HG03196 (cell line): ENCODE data around the gene GRM6.

Experiments
- ATAC-seq: cut with Tn5 transposase; IDR thresholded peaks from one replicate; pipeline ENCODE4 v1.9.1; 2021; ENCODE audit not compliant: unreplicated experiment

Gene GRM6

DNA sequence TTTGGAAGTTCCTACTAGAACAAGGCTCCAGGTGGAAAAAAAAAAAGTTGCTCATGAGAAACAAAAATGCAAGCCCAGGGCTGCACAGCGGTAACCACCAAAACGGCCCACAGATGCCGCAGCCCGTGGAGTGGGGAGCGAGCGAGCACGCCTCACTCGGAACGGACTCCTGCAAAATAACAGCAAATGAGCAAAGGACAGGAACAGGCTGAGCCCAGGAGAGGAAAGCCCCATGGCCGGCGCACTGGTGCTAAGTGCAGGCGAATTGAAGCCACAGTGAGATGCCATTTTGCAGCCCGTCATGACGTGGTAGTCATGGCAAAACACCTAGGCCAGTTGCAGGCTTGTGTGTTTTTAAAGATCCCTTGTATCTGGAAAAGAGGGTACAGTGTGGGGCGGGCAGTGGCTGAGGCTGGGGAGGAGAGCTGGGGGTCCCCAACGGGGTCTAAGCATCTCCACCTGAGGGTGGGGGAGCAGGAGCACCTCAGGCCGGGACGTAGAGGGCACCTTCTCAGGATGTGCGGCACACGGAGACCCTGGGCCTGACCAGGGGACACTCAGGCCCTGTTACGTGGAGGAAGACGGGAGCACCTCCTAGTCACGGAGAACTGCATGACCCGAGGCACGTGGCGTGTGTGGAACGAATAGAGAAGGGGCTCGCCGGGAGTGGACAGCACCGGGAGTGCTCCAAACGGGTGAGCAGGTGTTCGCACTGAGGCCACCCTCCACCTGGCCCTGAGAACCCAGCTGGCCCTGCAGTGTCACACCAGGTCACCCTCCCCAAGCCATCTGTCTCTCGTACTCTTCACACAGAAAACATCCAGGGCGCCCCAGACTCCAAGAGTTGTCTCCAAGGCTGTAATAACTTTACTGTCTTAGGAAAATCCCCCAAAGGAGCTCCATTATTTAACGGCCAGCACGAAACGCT is 10.7 kb downstream of the GRM6 start:
- ATAC-seq = no peak

DNA sequence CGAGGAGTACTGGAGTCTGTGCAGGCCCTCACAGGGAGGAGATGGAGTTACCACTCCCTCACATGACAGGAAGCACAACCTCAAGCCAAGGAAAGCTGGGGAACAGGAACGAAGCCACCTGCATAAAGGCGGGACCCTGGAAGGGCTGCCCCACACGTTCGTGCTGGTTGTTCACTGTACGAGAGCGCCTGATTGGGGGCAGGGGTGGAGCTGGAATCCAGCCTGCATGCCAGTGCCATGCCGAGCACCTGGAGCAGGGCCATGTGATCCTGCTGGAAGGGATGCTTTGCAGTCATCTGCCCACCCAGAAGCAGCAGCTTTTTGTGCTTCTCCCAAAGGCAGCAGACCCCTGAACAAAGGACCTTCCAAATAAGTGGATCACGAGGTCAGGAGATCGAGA is 11.4 kb downstream of the GRM6 start:
- ATAC-seq = no peak

- ATAC-seq = no peak
Observed at GRCh38 chr5:178982941-178983340, 12.2 kb downstream of the GRM6 start.

- ATAC-seq = no peak
Observed at GRCh38 chr5:178981381-178981780, 13.7 kb downstream of the GRM6 start.

DNA sequence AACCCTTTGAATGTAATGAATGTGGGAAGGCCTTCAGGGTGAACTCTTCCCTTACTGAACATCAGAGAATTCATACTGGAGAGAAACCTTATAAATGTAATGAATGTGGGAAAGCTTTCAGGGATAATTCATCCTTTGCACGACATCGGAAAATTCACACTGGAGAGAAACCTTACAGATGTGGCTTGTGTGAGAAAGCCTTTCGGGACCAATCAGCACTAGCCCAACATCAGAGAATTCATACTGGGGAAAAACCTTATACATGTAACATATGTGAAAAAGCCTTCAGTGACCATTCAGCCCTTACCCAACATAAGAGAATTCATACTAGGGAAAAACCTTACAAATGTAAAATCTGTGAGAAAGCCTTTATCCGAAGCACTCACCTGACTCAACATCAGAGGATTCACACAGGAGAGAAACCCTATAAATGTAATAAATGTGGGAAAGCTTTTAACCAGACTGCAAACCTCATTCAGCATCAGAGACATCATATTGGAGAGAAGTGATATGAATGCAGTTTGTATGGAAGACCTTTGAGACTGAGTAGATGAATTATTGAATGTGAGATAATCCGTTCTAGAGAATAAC is 29.6 kb downstream of the GRM6 start:
- ATAC-seq = no peak

GRCh38 chr5:178941361-178941760 is 53.8 kb downstream of the GRM6 start:
- ATAC-seq = no peak

DNA sequence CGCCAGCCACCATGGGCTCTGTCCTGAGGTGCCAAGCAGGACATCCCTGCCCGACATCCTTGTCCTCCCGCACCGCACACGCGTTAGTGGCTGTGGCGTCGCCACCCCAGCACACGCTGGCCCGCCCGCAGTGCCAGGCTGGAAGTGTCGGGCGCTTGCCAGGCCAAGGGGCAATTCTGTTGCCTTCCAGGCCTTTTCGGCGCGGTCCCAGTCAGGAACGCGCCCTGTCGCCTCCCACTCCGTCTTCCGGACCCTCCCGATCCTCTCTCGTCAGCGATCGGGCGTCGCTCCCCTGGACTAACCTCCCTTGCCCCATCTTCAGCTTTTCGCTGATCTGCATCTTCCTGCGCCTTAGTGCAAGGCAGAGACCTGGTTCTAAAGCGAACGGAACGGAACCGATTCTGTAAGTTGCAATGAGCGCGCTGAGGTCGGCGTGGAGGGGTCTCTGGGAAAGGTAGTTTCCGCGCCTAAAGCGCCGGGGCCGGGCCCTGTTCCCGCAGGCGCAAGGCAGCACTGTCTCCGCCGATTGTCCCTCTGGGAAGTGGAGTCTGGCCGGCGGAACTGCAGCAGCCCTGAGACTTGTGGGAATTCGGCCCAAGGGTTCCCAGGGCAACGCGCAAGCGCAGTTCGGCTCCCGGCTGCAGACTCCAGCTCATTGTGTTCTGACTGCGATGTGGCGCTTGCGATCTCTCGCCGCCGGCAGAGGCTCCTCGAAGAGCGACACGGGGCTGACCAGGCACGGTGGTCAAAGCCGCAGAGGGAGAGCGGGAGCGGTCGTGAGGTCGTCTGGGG is 54.4 kb downstream of the GRM6 start, which contains the start of gene ZNF454:
TSS of gene ZNF454 (plus strand) at position 630 of the 792 bp plus-strand sequence. CDS start 1,594 bp downstream, outside the sequence.
- ATAC-seq = no peak

DNA sequence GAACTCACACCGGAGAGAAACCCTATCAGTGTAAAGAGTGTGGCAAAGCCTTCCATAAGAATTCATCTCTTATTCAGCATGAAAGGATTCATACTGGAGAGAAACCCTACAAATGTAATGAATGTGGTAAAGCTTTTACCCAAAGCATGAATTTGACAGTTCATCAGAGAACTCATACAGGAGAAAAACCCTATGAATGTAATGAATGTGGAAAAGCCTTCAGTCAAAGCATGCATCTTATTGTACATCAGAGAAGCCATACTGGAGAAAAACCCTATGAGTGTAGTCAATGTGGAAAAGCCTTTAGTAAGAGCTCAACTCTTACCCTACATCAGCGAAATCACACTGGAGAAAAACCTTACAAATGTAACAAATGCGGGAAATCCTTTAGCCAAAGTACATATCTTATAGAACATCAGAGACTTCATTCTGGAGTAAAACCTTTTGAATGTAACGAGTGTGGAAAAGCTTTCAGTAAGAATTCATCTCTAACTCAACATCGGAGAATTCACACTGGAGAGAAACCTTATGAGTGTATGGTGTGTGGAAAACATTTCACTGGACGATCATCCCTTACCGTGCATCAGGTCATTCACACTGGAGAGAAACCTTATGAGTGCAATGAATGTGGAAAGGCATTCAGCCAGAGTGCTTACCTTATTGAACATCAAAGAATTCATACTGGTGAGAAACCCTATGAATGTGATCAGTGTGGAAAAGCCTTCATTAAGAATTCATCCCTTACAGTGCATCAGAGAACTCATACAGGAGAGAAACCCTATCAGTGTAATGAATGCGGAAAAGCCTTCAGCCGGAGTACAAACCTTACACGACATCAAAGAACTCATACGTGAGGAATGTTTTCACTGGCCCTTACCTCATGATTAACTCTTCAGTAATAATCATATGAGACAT is 63.0 kb downstream of the GRM6 start:
- no peak for ATAC-seq
